HT-29 (cell line): ENCODE measurements around the gene CACNA2D1. TPM values are rescaled to one million over a fixed set of nuclear protein-coding genes. Genes with fewer than 3 reads are reported as not detected.

Experiments
- DNase-seq: peaks from one replicate; pipeline ENCODE4 v3.0.0-alpha.2; 2015; ENCODE audit warnings: low spot score
- total RNA-seq: library from RNA; depleted of rRNA; stranded (reverse); fragments of >200 nt; shearing (Covaris generic); gene quantifications from 2 replicates; pipeline ENCODE4 v1.2.3, GENCODE V29; 2014

The CACNA2D1 gene
- total RNA-seq, 1 experiment from 2014 or later: not detected

DNA sequence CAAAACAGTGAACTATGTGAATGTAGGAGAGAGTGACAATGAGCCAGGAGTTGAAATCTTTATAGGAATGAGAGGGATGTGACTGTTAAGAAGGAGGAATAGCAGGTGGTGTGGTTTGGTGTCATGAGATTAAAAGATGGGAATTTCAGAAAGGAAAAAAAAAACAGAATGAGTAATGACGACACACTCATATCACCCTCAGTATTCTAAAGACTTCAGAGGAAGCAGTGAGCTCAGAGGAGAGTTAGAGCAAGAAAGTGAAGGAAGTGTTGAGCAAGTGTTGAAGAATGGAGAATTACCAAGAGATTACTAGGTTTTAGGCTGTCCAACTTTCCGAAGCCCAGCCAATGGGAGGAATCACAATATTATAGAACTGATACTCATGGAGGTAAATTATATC is 453.2 kb downstream of the CACNA2D1 start:
- no peak for DNase-seq

DNA sequence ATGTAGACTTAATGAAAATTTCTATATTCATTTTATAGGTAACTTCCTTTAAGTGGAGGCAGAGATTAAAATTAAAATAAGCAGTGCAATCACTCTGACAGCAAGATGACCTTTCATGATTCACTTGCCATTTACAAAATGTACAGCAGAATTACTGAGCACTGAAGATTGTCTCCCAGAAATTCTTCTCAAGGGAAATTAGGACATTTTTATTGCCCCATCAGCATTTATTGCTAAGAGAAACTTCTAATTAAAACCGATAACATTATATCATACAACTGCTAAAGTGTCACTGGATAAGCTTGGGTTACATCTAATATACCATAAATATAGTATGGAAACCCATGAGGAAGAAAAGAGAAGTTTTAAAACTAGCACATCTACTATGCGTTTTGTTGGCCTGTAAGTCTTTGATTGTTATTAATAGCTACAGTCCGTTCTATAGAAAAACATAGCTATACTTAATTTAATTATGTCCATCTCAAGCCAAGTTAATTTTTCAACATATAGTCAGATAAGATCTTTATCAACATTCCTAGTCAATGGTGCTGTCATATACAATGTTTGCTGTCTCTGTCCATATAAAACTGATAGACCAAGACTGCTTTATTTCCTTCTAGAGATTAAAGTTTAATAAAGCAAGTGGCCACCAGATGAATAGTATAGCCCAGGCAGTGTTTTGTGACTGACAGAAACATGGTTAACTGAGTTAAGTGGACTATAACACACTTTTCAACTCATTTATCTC is 456.7 kb downstream of the CACNA2D1 start:
- DNase-seq: peak; percentile 27

DNA sequence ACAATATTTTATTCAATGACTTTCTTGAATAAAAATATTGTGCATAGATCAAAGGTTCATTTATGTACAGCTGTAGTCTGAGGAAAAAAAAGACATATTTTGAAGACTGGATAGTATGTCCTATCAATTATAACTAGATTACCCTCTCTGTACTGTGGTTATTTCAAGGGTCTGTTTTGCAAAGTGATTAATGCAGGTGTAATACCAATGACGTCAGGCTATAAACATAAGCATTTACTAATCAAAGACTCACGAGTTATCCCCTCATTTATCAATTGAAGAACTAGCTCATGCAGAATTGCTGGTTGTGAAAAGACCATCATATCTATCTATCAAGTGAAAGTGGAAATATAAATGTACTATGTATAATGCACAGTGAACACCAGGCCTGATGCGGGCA is 460.2 kb downstream of the CACNA2D1 start:
- DNase-seq: no peak

DNA sequence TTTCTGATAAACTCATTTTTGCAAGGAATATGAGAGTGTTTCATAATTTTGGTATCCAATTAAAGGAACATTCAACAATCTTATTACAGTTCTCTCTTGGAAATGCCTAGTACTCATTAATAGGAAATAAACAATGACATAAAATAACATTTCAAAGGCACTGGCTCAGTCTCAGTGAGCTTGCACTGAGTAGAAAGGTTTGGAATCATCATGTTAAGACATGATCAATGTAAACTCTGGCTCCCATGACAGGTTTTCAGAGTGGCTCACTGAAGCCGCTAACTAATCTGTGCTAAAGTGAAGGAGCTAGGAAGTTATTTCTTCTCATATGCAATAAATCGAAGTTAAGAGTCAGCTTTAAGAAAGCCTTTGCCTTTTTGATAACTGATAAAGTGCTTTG is 470.5 kb downstream of the CACNA2D1 start:
- DNase-seq: no peak

DNA sequence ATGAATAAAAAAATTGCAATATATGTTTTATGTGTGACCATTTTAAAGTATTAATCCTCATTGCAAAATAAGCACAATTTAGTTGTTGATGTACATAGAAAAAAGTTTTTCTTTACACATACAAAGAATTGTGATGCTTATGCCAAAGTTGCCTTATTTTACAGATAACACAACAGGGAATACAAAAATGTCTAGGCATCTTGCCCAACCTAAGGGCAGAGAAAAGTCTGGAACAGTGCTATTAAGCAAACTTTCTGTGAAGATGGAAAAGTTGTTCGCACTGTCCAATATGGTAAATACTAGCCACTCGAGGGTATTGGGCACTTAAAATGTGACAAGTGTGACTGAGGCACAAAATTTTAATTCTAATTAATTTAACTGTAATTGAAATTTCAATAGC is 483.6 kb downstream of the CACNA2D1 start:
- no peak for DNase-seq

DNA sequence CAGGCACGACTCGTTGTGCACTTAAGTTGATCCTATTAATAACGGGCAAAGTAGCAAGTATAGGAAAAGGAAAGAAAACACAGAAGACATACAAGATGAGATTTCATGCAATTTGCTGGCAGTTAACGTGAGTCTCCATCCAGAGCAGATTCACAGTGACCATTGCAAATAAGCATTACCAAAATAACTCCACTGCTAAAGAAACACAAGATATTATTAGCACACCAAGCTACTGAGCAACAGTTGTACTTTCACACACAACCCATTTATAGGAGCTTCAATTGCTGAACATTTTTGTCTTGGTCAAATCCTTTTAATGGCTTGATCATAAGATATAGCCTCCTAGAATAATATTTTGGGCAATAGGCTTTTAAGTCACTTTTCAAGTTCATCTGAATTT is 486.1 kb downstream of the CACNA2D1 start:
- DNase-seq: no peak

DNA sequence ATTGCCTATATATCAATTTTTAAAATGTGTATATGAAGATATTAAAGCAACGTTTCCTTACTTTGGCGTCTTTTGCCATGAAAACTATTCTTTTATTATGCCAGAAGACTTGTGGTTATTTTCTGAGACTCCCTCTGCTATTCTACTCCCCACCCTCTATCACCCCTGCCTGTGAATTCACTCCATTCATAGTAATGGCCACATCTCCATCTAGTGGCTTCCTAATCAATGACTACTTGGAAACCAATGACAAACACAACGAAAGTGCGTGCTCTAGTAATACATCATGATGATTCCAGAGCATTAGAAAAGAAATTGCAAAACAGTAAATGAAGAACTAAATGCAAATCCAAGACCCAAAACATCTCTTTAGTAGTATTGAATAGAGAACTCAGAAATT is 487.1 kb downstream of the CACNA2D1 start:
- peak; percentile 70 for DNase-seq

DNA sequence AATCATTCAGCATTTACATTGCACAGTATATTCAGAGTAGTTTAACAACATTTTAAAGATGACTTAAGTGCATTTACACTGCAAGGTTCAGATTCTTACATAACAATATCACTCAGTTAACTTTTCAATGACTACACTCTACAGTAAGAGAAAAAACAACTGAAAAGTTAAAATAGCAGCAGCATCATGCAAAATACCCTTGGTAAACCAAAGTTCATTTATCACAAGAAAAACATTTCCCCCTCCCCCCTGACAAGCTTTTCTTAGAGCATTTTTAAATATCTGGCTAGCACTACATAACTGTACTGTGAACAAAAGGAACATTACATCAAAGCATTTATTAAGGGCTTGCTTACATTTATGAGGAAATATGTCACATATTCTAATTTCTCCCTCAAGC is 494.3 kb downstream of the CACNA2D1 start:
- DNase-seq: no peak

DNA sequence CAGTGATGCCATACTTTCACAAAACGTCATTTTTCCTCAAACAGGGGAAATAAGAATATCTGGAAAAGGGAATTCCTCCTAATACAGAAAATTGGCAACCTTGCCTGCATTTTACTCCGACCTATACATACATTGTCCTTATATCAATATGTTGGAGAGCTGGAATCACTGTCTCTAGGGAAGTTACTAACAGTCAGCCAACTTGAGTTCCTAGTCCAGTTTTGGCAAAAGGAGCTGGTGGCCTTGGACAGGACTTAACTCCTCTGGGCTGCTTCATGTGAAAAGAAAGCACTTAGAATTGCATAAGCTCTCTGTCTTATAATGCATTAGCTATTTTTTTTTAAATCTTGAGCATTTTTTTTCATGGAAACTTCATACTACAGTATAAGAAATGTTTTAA is 499.5 kb downstream of the CACNA2D1 start:
- DNase-seq: no peak

DNA sequence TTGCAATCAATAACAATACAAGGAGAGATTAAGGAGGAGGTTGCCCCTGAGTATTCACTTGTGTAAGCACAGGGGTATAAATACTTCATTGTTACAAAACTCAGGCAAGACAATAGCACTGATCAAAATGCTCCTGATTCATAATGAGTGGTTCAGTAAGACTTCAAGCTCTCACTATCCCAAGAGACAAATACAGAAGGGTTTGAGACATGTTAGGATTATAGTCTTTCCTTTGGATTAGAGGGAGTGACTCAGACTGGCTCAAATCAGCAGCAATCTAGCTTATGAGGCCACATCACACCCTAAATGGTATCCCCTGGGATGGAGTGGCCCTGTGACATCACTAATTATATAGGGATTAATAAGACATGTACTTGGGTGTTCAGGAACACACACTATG is 506.5 kb downstream of the CACNA2D1 start:
- DNase-seq: no peak

DNA sequence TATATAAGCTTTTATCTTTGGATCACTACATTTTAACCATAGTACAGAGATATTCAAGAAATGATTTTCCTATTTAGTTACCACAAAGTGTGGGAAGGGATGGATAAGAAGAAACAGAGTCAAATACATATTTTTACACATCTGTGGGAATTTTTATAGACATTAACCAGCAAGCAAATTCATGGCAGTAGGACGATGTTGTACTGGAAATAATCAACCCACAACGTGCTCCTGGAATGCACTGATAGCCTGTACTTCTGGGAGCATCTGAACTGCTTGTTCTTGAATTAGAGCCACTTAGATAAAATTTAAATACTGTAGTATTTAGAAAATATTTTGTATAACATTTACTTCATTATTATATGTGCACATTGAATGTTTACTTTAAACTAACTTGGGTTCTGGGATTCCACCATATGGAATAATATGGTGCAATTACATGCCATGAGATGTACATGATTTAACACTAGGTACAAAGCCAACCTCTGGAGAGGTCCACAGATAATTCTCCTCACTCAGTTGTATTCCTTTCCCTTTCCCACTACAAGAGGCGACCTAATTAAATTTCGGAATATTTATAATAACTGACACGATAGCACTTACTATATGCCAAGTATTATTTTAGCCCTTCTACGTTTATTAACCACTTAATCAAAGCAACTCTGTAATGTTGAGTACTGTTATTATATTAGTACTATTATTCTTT is 508.8 kb downstream of the CACNA2D1 start:
- DNase-seq: no peak

DNA sequence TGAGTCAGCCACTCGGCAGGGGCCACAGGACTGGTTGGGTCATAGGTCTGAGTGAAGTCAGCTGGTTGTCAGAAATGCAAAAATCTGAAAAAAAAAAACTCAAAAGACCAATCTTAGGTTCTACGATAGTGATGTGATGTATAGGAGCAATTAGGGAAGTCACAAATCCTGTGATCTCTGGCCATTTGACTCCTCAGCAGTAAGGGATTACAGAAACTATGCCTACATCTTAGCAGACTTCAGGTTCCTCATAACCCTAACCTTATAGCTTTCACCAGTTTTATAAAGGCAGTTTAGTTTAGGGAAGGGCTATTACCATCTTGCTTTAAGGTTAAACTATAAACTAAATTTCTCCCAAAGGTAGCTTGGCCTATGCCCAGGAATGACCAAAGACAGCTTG is 510.6 kb downstream of the CACNA2D1 start:
- no peak for DNase-seq

DNA sequence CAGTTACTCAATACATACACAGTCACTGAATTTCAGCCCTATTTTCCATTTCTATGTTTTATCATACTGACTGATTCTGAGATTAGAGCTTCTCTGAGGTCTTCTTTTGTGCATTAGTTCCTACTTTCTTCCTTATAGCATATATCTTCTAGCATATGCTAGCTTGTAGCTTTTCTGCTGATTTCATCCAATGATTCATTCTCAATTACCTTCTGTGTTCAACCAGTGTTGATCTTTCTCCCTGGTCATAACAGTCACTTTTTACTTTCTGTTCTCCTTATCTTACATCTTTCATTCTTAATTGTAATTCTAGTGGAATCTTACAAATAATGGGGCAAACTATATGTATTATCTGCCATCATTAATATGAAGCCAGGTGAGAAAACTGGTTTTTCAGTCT is 514.2 kb downstream of the CACNA2D1 start:
- DNase-seq: no peak

DNA sequence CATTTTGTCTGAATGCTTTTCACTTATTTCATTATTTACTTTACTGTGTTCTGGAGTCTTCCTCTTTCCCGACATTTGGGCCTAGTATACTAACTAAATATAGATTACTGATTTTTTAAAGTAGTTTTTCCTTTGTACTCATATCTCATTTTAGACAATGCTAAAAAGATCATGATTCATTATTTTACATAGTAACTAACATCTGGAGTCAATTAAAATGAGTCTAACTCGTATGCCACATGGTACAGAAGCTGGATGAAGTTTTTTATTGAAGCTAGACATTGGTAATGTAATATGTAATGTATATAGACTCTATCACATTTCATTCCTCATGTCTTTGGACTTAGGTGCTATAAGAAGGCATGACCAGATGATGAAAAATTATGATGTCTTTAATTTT is 517.4 kb downstream of the CACNA2D1 start:
- DNase-seq: no peak

DNA sequence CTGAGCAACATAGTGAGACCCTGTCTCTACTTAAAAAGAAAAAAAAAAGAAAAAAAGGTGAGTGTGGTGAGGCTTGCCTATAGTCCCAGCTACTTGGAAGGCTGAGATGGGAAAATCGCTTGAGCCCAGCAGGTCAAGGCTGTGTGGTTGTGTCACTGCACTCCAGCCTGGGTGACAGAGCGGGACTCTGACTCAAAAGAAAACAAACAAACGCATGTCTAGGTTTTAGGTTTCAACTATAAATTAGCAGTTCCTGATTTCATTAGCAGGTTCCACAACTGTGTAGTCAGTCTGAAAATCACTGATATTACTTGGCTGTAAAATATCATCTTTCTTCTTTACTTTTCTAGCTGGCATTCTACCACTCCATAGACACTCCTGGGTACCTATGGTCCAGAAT is 518.0 kb downstream of the CACNA2D1 start:
- no peak for DNase-seq

DNA sequence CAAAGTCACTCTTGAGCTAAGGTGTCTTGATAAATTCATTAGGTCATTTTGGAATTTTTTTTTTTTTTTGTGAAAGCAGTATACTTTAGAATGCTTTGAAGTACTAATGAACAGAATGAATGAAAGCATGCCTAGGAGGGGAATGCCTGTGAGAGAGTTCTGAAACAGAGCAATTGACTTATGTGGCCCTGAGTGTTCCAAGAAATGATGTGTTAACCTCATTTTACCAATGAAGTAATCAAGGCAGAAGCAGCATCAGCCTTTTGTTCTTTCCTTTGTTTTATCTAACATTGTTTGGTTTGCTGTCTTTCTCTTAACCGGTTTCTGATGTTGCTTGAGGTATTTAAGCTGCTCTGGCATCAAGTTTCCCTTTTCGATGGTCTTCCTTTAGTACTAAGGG is 519.1 kb downstream of the CACNA2D1 start:
- DNase-seq: no peak

DNA sequence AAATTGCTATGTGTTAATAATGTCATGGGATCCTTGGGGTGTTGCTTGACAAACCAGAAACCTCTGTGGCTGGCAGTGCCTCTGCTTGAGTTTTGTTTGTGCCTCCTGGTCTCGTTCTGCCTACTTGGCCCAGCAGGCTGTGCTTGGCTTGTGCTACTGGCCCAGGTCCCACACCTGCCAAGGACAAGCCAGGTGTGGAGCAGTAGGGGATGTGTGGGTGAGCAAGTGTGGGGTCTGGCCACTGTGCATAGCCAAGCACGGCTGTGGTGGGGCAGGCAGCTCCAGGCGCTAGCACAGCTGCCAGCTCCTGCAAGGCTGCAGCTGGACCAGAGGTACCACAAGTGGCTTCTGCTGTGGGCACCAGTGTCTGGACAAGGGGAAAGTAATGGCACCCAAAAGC is 524.1 kb downstream of the CACNA2D1 start:
- DNase-seq: no peak

DNA sequence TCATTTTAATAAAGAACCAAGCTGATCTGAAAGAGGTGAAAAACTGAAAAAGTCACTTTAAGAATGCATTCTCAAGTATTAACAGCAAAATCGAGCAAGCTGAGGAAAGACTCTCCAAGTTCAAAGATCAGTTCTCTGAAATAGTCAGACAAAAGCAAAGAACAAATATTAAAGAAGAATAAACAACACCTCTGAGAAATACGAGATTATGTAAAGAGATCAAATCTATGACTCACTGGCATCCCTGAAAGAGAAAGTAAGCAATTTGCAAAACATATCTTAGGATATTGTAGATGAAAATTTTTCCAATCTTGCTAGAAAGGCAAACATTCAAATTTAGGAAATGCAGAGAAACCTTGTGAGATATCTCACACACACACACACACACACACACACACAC is 535.4 kb downstream of the CACNA2D1 start:
- DNase-seq: no peak

DNA sequence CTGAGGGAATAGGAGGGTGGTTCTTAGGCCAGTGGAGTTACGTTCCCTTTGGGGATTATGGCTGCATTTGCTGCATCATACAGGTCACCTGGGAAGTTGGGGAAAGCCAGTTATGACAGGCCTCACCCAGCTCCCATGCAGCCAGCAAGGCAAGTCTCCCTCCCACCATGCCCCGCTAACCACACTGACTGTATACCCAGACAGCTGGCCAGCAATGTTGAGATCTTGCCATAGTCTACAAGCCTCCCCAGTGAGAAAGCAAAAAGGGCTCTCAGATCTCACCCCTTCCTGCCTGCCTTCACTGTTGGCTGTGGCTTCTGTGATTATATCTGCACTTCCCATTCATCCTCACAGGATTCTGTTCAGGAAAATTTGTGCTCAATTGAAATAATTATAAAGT is 540.5 kb downstream of the CACNA2D1 start:
- DNase-seq: no peak

DNA sequence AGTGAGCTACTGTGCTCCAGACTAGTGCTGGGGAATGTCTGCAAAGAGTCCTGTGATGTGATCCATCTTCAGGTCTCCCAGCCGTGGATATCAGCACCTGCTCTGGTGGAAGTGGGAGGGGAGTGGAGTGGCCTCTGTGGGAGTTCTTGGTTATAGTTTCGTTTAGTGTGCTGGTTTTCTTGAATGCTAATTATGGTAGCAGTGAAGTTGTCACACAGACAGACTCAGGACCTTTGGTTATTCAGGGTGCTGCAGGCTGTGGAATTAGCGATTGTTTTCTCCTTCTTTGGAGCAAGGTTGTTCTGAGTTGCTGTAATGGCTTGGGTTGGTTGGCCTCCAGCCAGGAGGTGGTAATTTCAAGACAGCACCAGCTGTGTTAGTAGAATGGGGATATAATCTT is 541.0 kb downstream of the CACNA2D1 start:
- DNase-seq: no peak
